ENCODE data around the gene CDH10. TPM values are rescaled to one million over a fixed set of nuclear protein-coding genes. Genes with fewer than 3 reads are reported as not detected.

CDH10 gene
- total and polyA plus RNA-seq, 2 of the 4 experiments (the other 2 are of a cell fraction): 0.18 to 0.21 TPM

DNA sequence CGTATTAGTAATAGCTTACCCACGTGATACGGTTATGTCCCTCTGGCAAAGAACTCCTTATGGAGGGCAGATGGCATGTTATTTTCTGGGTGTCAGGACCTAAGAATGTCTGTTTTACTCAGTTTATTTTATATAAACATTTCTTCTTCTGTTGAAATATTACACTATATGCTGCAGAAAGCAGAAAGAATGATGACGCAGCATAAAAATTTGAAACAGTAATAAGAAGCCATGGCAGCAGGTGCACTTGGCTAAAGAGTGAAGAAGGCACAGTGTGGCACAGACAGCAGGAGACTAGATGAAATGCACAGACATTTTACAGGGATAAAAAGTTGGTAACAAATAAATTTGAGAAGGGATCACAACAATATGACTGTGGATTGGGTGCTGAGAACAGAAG is 46.3 kb upstream of the CDH10 start:
- H4K91ac ChIP-seq (ENCODE audit: insufficient read depth, low read depth, low read length): no peak overlapping the region
- in situ Hi-C loops (cut with MboI; ENCODE audit: low sequenced_read_pairs): no loop called here
- H3K36me3 ChIP-seq (ENCODE audit: control insufficient read depth, insufficient read depth, low read length): no peaks in the 10 kb centered on the region
- H3K56ac ChIP-seq (ENCODE audit: extremely low read depth, insufficient read depth, low read length): no peak overlapping the region
- no peak overlapping the region for H3K4ac ChIP-seq (ENCODE audit: low read depth, low read length)
- H3K14ac ChIP-seq (replicated peaks; ENCODE audit: low read depth, low read length): no peak overlapping the region
- CTCF ChIA-PET: no interaction called here
- H3K4me2 ChIP-seq (ENCODE audit: low read depth, low read length): no peak overlapping the region
- H3K9me1 ChIP-seq (ENCODE audit: insufficient read depth, low read length): no peaks in the 10 kb centered on the region
- DNase-seq (no peak), ATAC-seq (ENCODE audit: low read depth) (no peak)
- no peaks in the 10 kb centered on the region for H4K20me1 ChIP-seq (ENCODE audit: insufficient read depth, low read length)
- H3K23ac ChIP-seq (ENCODE audit: low read depth, low read length): no peak overlapping the region
- H4K8ac ChIP-seq (ENCODE audit: low read depth in 2 of 2, low read length in 2 of 2): no peak overlapping the region
- H3K27ac ChIP-seq (ENCODE audit: insufficient read depth, low read length): no peak overlapping the region
- H3K4me3 ChIP-seq (ENCODE audit: insufficient read depth, low read depth, low read length): no peak overlapping the region
- no TSS peak for BruUV-seq (replicated peaks)
- H2BK20ac ChIP-seq (ENCODE audit: low read depth, low read length): no peak overlapping the region
- TF ChIP-seq MAFK (IDR thresholded peaks at IDR 0.05; ENCODE audit: low read depth, low read length): peak; percentile 86
- TF ChIP-seq, protein P1, sequence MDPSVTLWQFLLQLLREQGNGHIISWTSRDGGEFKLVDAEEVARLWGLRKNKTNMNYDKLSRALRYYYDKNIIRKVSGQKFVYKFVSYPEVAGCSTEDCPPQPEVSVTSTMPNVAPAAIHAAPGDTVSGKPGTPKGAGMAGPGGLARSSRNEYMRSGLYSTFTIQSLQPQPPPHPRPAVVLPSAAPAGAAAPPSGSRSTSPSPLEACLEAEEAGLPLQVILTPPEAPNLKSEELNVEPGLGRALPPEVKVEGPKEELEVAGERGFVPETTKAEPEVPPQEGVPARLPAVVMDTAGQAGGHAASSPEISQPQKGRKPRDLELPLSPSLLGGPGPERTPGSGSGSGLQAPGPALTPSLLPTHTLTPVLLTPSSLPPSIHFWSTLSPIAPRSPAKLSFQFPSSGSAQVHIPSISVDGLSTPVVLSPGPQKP (IDR thresholded peaks at IDR 0.05; ENCODE audit: borderline replicate concordance, low read depth, low read length): no peak
- no peaks in the 10 kb centered on the region for H3K27me3 ChIP-seq (ENCODE audit: control insufficient read depth, insufficient read depth, low read length)
- no peak overlapping the region for H2BK5ac ChIP-seq (ENCODE audit: low read depth, low read length, poor library complexity, severe bottlenecking)
- dilution Hi-C loops (cut with HindIII; ENCODE audit: low sequenced_read_pairs, unreplicated experiment): no loop called here
- H4K5ac ChIP-seq (ENCODE audit: low read depth, low read length): no peak overlapping the region
- peaks cover 17% of the 10 kb centered on the region for H3K9me3 ChIP-seq (ENCODE audit: control insufficient read depth, insufficient read depth, low read length)
- H3K18ac ChIP-seq (ENCODE audit: low read depth, low read length): no peak overlapping the region
- H2BK15ac ChIP-seq (ENCODE audit: low read depth, low read length): no peak overlapping the region
- H2AFZ ChIP-seq (replicated peaks; ENCODE audit: low read length, poor library complexity): no peak overlapping the region
- H3K79me1 ChIP-seq (ENCODE audit: low read depth in 1 of 2, low read length in 2 of 2): no peaks in the 10 kb centered on the region
- H3K4me1 ChIP-seq (ENCODE audit: control insufficient read depth, insufficient read depth, low read length): no peaks in the 10 kb centered on the region
- no peak overlapping the region for H2AK9ac ChIP-seq (replicated peaks; ENCODE audit: low read depth, low read length, poor library complexity)
- no peak overlapping the region for H3K9ac ChIP-seq (ENCODE audit: low read depth, low read length)
- 100% methylated on average over 1 of the region's 4 CpGs; no CpG with 5 or more reads in 1 of the 2 experiments for WGBS, 2 experiments (ENCODE audit: extremely low coverage in 2 of 2, insufficient read length in 1 of 2)
- POLR2A ChIA-PET (ENCODE audit: unreplicated experiment): no interaction called here
- intact Hi-C loops (cut with micrococcal nuclease): no loop called here
- H2AK5ac ChIP-seq (ENCODE audit: low read depth, low read length): no peak overlapping the region
- no peak overlapping the region for H2BK120ac ChIP-seq (ENCODE audit: low read depth, low read length)

Measured in IMR-90 (cell line).